ENCODE measurements around the gene CDKAL1. TPM values are rescaled to one million over a fixed set of nuclear protein-coding genes. Genes with fewer than 3 reads are reported as not detected.

The CDKAL1 gene
- total and polyA plus RNA-seq, 10 of the 15 experiments (the other 5 are each of a cell fraction or from before 2014, with no cell fraction given), result 10.7 to 26.9 (median 17.3) TPM

DNA sequence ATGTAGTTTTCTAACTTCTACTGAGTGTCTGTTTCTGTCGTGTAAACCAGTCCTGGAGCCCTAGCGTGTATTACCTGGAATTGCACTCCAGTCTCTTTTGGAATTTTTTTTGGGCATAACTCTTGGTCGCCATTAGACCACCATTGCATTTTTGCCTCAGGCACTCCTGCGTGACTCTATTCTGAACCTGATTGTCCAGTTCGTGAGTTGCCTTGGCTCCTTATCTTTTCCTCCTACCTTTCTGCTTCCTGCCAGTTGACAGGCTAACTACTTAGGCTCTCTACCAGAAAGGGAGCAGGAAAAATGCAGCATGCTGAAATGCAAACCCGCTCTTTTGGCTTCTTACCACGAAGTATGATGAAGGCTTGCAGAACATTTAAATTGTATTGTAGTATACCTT lies 568.4 kb downstream of the CDKAL1 start (continued):
- no peak for TF ChIP-seq WRNIP1 (IDR thresholded peaks at IDR 0.05; ENCODE audit: borderline replicate concordance, low read depth, low read length)
- TF ChIP-seq NRF1 (conservative IDR thresholded peaks at IDR 0.05; ENCODE audit: low read depth, low read length), result no peak
- no peak for TF ChIP-seq POLR2AphosphoS5 (IDR thresholded peaks at IDR 0.05; ENCODE audit: low read length)
- TF ChIP-seq ZNF384 (IDR thresholded peaks at IDR 0.05; ENCODE audit: borderline replicate concordance, low read depth, low read length), result no peak
- TF ChIP-seq CHD4 (IDR thresholded peaks at IDR 0.05), result no peak
- no peak for TF ChIP-seq NFYB (IDR thresholded peaks at IDR 0.05; ENCODE audit: insufficient read depth, low read depth, low read length)
- no peak for TF ChIP-seq RAD51 (IDR thresholded peaks at IDR 0.05)
- TF ChIP-seq POU2F2 (IDR thresholded peaks at IDR 0.05; ENCODE audit: borderline replicate concordance, low read depth, low read length), result no peak

DNA sequence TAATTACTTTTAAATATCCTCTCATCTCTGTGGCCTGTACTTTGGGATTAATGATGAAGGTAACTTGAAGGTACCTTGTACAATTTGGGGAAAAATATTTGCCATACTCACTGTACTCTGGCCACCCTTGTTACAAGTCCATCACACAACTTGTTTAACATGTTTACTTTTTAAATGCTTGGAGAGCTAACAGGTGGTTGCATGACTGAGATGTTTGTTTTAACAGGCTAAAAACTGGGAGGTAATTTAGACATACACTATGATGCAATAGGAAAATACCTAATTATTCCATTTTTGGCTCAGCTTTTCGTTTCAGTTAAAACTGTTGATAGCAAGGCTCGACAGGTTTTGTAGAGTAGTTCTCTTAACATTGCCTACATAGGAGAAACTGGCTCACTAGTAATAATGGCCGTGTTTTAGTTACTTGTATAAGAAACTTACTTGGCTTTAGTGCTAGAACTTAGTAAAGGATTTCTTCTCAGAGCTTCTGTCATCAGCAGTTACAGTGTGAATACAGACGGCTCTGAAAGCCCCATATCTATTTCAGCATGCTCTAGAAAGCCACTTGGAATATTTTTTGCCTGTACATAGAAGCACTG lies 569.5 kb downstream of the CDKAL1 start:
- H3K79me2 ChIP-seq (ENCODE audit: control insufficient read depth, insufficient read depth, low read length), result no peaks in the 10 kb centered on the region
- no peak overlapping the region for H3K4me3 ChIP-seq
- ATAC-seq (no peak; the same call in 1 of the 3 replicates), FAIRE-seq (no peak), DNase-seq (ENCODE audit: low read depth, low spot score) (no peak)
- no peaks in the 10 kb centered on the region for H4K20me1 ChIP-seq (ENCODE audit: control insufficient read depth, insufficient read depth)
- in situ Hi-C loops (cut with MboI) (no loop called here), intact Hi-C loops (cut with micrococcal nuclease; ENCODE audit: unreplicated experiment) (no loop called here)
- no peak overlapping the region for H3K4me2 ChIP-seq (ENCODE audit: control insufficient read depth, insufficient read depth)
- no TSS peak for BruUV-seq (replicated peaks)
- SMC1A ChIA-PET (ENCODE audit: uncharacterized antibody, unreplicated experiment), result interaction anchor here (0.7 to 2.0 kb wide), 2 partner anchors 9 to 480 kb away, joined by 3 to 8 read pairs; no protein-coding TSS in a partner anchor
- TF ChIP-seq ZBED1 (IDR thresholded peaks at IDR 0.05; ENCODE audit: borderline replicate concordance) (no peak), RELA (IDR thresholded peaks at IDR 0.05; ENCODE audit: borderline replicate concordance, partially characterized antibody) (no peak), YY1 (IDR thresholded peaks at IDR 0.05; ENCODE audit: low read depth, low read length) (no peak), RBBP5 (conservative IDR thresholded peaks at IDR 0.05) (no peak), FOXM1 (IDR thresholded peaks at IDR 0.05; ENCODE audit: low read depth, low read length) (peak; percentile 43; the same call in 1 of the 2 replicates)
- TF ChIP-seq, protein P1, sequence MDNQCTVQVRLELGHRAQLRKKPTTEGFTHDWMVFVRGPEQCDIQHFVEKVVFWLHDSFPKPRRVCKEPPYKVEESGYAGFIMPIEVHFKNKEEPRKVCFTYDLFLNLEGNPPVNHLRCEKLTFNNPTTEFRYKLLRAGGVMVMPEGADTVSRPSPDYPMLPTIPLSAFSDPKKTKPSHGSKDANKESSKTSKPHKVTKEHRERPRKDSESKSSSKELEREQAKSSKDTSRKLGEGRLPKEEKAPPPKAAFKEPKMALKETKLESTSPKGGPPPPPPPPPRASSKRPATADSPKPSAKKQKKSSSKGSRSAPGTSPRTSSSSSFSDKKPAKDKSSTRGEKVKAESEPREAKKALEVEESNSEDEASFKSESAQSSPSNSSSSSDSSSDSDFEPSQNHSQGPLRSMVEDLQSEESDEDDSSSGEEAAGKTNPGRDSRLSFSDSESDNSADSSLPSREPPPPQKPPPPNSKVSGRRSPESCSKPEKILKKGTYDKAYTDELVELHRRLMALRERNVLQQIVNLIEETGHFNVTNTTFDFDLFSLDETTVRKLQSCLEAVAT (IDR thresholded peaks at IDR 0.05), result no peak
- no peak overlapping the region for H2AFZ ChIP-seq (ENCODE audit: control insufficient read depth, low read depth, low read length)
- RAD21 ChIA-PET (ENCODE audit: unreplicated experiment), result interaction anchor here (0.9 kb wide), 1 partner anchor 540 kb away, joined by 3 read pairs; no protein-coding TSS in a partner anchor
- H3K36me3 ChIP-seq (ENCODE audit: control insufficient read depth in 2 of 2, insufficient read depth in 2 of 2, low read length in 1 of 2), result no peaks in the 10 kb centered on the region
- CTCF ChIA-PET, result interaction anchor here (0.7 to 1.0 kb wide), 2 partner anchors 8 to 11 kb away, joined by 3 read pairs; no protein-coding TSS in a partner anchor
- H3K27me3 ChIP-seq (replicated peaks in 1 of 2; ENCODE audit: control insufficient read depth in 2 of 2, insufficient read depth in 2 of 2, low read length in 1 of 2), result no peaks in the 10 kb centered on the region
- WGBS (ENCODE audit: insufficient coverage, insufficient replicate concordance, low lambda C conversion rate, missing lambda C conversion rate), result 28% methylated on average over 4 of the region's 4 CpGs
- peaks cover 6% of the 10 kb centered on the region; the same call in 1 of the 2 replicates for H3K4me1 ChIP-seq (ENCODE audit: control insufficient read depth, insufficient read depth, low read length)
- no peak overlapping the region for H3K27ac ChIP-seq (ENCODE audit: control insufficient read depth, insufficient read depth)
- no peaks in the 10 kb centered on the region; the same call in 2 of the 3 replicates for H3K9me3 ChIP-seq (replicated peaks; ENCODE audit: control insufficient read depth, insufficient read depth, low read length)
- H3K9ac ChIP-seq (ENCODE audit: control insufficient read depth, insufficient read depth, low read length), result no peak overlapping the region
- POLR2A ChIA-PET, result interaction anchor here (0.6 kb wide), 1 partner anchor 22 kb away, joined by 3 read pairs; no protein-coding TSS in a partner anchor
